Activated naive CD4-positive, alpha-beta T cell treated with anti-CD3 and anti-CD28 coated beads, Interleukin-2, amount 50 U/mL, for 24 hours (primary cell): ENCODE results near the gene GGN.

Source experiments
- H3K27ac Mint-ChIP-seq: one replicate; pipeline ENCODE4 v1.8.0; 2021; ENCODE audit warnings: mild to moderate bottlenecking, mixed read lengths
- H3K27me3 Mint-ChIP-seq: one replicate; pipeline ENCODE4 v1.8.0; 2021; ENCODE audit warnings: mixed read lengths
- H3K36me3 Mint-ChIP-seq: one replicate; pipeline ENCODE4 v1.8.0; 2021; ENCODE audit warnings: mixed read lengths
- H3K4me1 Mint-ChIP-seq: one replicate; pipeline ENCODE4 v1.8.0; 2021; ENCODE audit warnings: mixed read lengths
- H3K4me3 Mint-ChIP-seq: one replicate; pipeline ENCODE4 v1.8.0; 2021; ENCODE audit warnings: mild to moderate bottlenecking, mixed read lengths
- H3K9me3 Mint-ChIP-seq: one replicate; pipeline ENCODE4 v1.8.0; 2021; ENCODE audit warnings: mixed read lengths

The GGN gene

DNA sequence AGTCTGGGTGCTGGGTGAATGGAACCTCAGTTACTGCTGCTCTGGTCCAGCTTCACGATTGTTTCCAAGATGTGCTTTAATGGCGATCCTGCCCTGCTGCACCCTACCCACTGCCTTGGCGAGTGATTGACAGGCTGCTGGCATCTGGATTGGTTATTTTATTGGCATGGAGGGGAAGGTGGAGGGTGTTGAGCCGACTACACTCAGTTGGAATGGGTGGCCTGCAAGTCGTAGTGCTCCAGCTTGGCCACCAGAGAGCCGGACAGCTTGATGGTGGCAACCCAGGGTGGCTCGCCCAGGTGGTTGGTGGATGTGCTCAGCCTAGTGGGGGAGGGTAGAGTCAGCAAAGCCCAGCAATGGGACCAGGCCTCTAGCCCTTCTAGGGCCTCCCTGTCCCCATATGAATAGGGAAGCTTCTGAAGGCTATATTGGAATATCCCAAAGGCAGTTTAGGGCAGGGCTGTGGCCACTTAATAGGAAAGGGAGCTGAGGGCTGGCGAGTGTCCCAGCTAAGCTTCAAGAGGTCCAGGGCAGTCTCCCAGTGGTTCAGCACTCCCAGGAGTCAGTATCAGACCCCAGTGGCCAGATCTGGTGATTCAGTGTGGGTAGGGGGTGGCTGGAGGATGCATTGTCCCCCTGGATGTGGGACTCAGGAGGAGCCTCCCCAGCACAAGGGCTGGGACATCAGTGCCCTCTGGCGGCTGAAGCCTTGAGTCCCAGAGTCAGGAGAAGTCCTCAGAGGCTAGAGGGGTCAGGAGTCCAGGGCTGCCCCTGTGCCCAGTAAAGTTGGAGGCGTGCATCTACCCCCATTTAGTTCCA, 3.4 kb downstream of the GGN start:
- H3K4me1 Mint-ChIP-seq = peaks cover 21% of the 10 kb centered on the region
- no peak overlapping the region for H3K27ac Mint-ChIP-seq
- H3K27me3 Mint-ChIP-seq = peaks cover 5% of the 10 kb centered on the region
- H3K4me3 Mint-ChIP-seq = no peak overlapping the region
- H3K36me3 Mint-ChIP-seq = peaks cover 31% of the 10 kb centered on the region
- no peaks in the 10 kb centered on the region for H3K9me3 Mint-ChIP-seq

DNA sequence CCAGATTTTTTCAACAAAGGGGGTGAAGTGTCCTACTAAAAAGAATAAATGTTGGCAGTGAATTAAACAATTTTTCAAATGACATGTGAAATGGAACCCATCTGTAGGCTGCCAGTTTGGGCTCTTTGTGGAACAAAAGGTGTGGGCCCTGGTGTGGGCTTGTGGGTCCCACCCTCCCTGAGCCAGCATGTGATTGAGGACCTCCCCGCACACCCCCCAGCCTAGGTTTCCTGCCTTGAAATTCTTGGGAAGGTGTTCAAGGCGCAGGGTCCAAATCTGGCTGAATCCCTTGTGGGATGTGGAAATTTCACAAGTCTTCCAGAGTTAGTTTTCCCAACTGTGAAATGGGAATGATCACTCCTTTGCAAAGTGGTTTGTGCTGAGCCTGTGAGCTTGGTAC, 4.1 kb downstream of the GGN start:
- H3K9me3 Mint-ChIP-seq = no peaks in the 10 kb centered on the region
- no peak overlapping the region for H3K27ac Mint-ChIP-seq
- H3K27me3 Mint-ChIP-seq = peaks cover 5% of the 10 kb centered on the region
- peaks cover 21% of the 10 kb centered on the region for H3K4me1 Mint-ChIP-seq
- H3K36me3 Mint-ChIP-seq = peaks cover 32% of the 10 kb centered on the region
- no peak overlapping the region for H3K4me3 Mint-ChIP-seq

DNA sequence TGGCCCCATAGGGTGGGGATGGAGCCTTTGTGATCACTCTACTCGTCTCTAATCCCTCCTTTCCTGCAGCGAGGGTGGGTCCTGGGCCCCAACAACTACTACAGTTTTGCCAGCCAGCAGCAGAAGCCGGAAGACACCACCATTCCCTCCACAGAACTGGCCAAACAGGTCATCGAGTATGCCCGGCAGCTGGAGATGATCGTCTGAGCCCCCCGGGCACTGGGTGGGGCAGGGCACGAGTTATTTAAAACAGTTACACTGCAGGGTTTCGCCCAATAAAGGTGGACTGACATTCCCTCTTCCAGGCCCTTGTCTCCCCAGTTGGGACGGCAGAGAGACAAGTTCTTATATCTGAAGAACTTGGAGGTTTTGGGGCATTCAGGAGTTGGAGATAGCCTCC, 4.7 kb downstream of the GGN start:
- H3K36me3 Mint-ChIP-seq = peaks cover 32% of the 10 kb centered on the region
- H3K9me3 Mint-ChIP-seq = no peaks in the 10 kb centered on the region
- H3K4me3 Mint-ChIP-seq = no peak overlapping the region
- peaks cover 5% of the 10 kb centered on the region for H3K27me3 Mint-ChIP-seq
- peaks cover 19% of the 10 kb centered on the region for H3K4me1 Mint-ChIP-seq
- no peak overlapping the region for H3K27ac Mint-ChIP-seq

DNA sequence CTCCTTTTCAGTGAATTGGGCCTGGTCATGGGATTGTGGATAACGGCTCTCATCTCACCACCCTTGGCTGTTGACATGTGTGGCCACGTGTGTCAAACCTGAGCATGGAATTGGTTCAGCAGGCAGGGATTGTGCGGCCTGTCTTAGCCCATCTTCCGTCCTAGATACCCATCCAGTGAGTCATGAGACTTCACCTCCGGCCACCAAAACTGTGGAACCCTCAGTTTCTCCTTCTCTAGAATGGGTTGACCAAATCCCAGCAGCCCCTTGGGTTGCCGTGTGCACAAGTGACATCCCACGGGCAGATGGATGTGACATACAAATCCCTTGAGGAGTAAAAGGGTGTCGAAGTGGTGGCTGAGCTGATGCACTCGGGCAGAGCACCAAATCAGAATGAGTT, 6.7 kb downstream of the GGN start:
- Mint-ChIP-seq H3K27ac (no peak overlapping the region), H3K4me1 (peaks cover 17% of the 10 kb centered on the region), H3K27me3 (no peaks in the 10 kb centered on the region), H3K4me3 (no peak overlapping the region), H3K36me3 (peaks cover 32% of the 10 kb centered on the region), H3K9me3 (no peaks in the 10 kb centered on the region)

DNA sequence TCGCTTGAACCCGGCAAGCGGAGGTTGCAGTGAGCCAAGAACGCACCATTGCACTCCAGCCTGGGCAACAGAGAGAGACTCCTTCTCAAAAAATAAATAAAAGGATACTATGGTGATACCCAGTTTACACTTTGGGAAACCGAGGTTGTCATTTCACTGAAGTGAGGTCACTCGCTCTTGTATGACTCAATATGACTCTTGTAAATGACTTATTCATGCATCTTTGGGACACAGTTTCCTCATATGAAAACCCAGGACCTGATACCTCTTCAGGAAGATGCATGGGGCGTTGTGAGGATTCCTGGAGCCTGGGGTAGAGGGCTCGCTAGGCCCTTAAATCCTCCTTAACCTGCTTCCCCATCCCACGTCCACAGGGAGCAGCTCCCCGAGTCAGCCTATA, 9.0 kb downstream of the GGN start:
- no peaks in the 10 kb centered on the region for H3K27me3 Mint-ChIP-seq
- H3K36me3 Mint-ChIP-seq = peaks cover 37% of the 10 kb centered on the region
- no peak overlapping the region for H3K27ac Mint-ChIP-seq
- H3K4me3 Mint-ChIP-seq = no peak overlapping the region
- H3K9me3 Mint-ChIP-seq = no peaks in the 10 kb centered on the region
- H3K4me1 Mint-ChIP-seq = peaks cover 32% of the 10 kb centered on the region

DNA sequence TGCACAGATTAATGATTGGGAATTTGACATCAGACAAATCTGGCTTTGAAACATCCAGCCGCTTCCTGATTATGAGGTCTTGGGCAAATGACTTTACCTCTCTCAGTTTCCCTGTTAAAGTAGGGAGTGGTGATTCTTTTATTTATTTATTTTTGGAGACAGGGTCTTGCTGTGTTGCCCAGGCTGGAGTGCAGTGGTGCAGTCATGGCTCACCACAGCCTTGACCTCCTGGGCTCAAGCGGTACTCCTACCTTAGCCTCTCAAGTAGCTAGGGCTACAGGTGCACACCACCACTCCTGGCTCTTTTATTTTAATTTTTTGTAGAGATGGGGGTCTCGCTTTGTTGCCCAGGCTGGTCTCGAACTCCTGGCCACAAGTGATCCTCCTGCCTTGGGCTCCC, 10.8 kb downstream of the GGN start:
- Mint-ChIP-seq H3K27ac (no peak overlapping the region), H3K9me3 (no peaks in the 10 kb centered on the region), H3K36me3 (peaks cover 31% of the 10 kb centered on the region), H3K27me3 (no peaks in the 10 kb centered on the region), H3K4me1 (peaks cover 32% of the 10 kb centered on the region), H3K4me3 (peak overlapping the region; percentile 98)

DNA sequence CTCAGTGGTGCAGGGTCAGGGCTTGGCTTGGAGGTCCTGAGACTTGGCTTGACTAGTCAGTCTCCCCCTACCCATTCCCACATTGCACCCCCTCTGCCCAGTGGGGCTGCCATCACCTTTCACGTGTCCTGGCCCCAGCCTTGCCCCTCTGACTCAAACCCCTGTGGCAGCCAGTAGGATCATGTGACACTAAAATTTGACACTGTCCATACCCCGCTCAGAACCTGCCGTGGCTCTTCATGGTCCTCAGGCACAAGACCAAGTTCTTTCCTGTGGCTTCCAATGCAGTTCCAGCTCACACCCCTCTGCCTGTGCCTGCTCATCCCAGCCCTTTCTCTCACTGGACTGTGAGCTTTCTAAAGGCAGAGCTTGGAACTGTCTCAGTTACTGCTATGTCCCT, 11.3 kb downstream of the GGN start:
- Mint-ChIP-seq H3K27ac (no peak overlapping the region), H3K36me3 (peaks cover 26% of the 10 kb centered on the region), H3K9me3 (no peaks in the 10 kb centered on the region), H3K4me3 (peak overlapping the region; percentile 98), H3K4me1 (peaks cover 32% of the 10 kb centered on the region), H3K27me3 (no peaks in the 10 kb centered on the region)

DNA sequence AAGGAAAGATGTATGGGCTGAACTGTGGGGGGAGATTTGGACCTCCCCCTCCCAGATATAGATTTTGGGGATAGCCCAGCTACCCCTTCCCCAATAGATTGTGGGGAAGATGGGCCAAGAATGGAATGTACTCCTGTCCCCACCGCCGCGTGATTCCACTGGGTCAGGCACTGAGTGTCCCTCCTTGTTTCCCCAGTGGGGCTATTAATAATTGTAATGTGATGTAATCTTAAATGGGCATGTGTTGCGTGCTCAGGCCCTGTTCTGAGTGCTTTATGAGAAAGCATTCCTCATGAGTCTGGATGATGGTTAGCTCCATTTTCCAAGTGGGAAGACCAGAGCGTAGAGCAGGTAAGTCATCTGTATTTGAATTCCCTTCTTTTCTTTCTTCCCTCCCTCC, 12.1 kb downstream of the GGN start:
- H3K4me3 Mint-ChIP-seq = peak overlapping the region; percentile 98
- H3K4me1 Mint-ChIP-seq = peaks cover 32% of the 10 kb centered on the region
- H3K27me3 Mint-ChIP-seq = peaks cover 1% of the 10 kb centered on the region
- H3K9me3 Mint-ChIP-seq = no peaks in the 10 kb centered on the region
- peaks cover 20% of the 10 kb centered on the region for H3K36me3 Mint-ChIP-seq
- no peak overlapping the region for H3K27ac Mint-ChIP-seq

DNA sequence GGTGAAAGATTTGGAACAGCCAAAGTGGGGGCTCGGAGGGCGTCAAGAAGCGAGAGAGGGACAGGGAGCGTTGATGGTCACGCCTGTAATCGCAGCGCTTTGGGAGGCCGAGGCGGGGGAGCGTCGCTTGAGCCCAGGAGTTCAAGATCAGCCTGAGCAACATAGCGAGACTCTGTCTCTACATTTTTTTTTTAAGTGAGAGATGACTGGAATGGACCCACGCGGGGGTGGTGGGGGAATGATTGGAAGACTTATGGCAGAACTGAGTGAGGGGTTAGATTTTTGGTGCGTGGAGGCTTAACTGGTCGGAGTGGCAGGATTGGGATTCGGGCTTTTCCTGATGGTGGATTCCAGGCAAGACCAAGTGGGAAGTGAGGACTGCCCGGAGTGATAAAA, 12.7 kb downstream of the GGN start:
- Mint-ChIP-seq H3K9me3 (no peaks in the 10 kb centered on the region), H3K4me1 (peaks cover 32% of the 10 kb centered on the region), H3K27me3 (peaks cover 1% of the 10 kb centered on the region), H3K27ac (peak overlapping the region; percentile 100), H3K36me3 (peaks cover 16% of the 10 kb centered on the region), H3K4me3 (peak overlapping the region; percentile 98)

DNA sequence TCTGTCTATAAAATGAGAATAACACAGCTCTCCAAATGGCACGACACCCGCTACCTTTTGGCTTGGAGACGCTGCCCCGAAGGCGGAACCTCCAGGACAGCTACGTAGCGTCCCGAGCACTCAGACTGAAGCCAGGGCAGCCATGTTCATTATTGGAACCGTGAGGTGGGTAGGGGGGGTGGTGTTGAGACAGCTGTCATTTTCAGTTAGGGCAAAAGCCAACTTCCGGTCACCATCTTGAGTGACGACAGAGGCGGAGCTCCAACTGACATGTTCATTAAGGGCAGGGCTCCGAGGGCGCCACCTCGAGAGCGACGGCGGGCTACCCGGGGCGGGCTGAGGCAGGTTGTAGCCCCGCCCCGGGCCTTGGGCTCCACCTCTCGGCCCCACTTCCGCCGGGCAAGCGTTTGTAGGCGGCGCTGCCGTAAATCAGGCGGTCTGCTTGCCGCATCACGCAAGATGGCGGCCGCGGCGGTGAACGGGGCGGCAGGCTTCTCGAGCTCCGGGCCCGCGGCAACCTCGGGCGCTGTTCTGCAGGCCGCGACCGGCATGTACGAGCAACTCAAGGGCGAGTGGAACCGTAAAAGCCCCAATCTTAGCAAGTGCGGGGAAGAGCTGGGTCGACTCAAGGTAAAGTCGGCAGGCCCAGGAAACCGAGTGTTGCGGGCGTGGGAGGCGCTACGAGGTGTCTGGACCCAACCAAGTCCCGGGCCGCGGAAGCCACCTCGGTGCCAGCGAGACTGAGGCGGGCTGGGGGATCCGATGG, 13.3 kb downstream of the GGN start, which contains the start of gene PSMD8:
TSS of gene PSMD8 (plus strand) at position 240 of the 766 bp plus-strand sequence. CDS start at position 271, 31 bp downstream.
- peaks cover 30% of the 10 kb centered on the region for H3K4me1 Mint-ChIP-seq
- peak within 1 kb of the TSS; percentile 100 for H3K27ac Mint-ChIP-seq
- H3K4me3 Mint-ChIP-seq = peak within 1 kb of the TSS; percentile 98
- no peaks in the 10 kb centered on the region for H3K9me3 Mint-ChIP-seq
- H3K27me3 Mint-ChIP-seq = peaks cover 2% of the 10 kb centered on the region
- H3K36me3 Mint-ChIP-seq = peaks cover 14% of the 10 kb centered on the region

DNA sequence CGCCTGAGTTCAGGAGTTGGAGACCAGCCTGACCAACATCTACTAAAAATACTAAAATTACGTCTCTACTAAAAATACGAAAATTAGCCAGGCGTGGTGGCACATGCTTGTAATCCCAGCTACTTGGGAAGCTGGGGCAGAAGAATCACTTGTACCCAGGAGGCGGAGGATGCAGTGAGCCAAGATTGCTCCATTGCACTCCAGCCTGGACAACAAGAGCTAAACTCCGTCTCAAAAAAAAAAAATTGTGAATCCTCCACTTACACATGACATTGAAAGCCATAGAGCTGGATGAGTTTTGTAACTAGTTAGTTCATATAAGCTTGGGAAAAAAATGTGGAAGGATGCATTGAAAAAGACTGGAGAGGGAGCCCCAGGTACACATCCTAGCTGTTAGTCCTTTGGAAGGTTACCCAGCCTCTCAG, 13.9 kb downstream of the GGN start:
- H3K27ac Mint-ChIP-seq = peak overlapping the region; percentile 100
- H3K4me3 Mint-ChIP-seq = peak overlapping the region; percentile 98
- H3K9me3 Mint-ChIP-seq = no peaks in the 10 kb centered on the region
- peaks cover 4% of the 10 kb centered on the region for H3K27me3 Mint-ChIP-seq
- H3K36me3 Mint-ChIP-seq = peaks cover 12% of the 10 kb centered on the region
- H3K4me1 Mint-ChIP-seq = peaks cover 28% of the 10 kb centered on the region

DNA sequence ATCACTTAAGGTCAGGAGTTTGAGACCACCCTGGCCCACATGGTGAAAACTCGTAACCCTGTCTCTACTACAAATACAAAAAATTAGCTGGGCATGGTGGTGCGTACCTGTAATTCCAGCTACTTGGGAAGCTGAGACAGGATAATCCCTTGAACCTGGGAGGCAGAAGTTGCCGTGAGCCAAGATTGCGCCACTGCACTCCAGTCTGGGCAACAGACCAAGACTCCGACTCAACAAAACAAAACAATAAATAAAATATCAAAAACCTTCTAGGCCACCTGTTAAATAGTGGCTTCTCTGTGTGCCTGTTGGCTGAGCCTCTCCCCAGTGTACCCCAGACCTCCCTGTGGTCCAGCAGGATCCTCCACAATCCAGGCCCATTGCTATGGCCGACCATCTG, 16.8 kb downstream of the GGN start:
- Mint-ChIP-seq H3K36me3 (peaks cover 9% of the 10 kb centered on the region), H3K4me3 (no peak overlapping the region), H3K9me3 (no peaks in the 10 kb centered on the region), H3K27me3 (peaks cover 6% of the 10 kb centered on the region), H3K27ac (no peak overlapping the region), H3K4me1 (peaks cover 20% of the 10 kb centered on the region)

DNA sequence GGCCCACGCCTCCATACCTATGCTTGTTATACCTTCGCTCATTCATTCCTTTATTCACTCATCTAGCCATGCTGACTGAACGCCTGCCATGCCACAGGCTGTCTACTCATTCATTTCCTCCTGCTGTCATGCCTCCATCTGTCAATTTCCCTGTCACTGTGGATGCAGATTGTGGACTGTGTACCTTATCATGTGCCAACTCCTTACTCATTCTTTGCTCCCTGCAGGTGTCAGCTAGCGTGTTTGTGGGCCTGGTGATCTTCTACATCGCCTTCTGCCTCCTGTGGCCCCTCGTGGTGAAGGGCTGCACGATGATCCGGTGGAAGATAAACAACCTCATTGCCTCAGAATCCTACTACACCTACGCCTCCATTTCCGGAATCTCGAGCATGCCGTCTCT, 17.5 kb downstream of the GGN start:
- Mint-ChIP-seq H3K27me3 (peaks cover 6% of the 10 kb centered on the region), H3K9me3 (no peaks in the 10 kb centered on the region), H3K27ac (no peak overlapping the region), H3K4me1 (peaks cover 12% of the 10 kb centered on the region), H3K36me3 (peaks cover 8% of the 10 kb centered on the region), H3K4me3 (no peak overlapping the region)

DNA sequence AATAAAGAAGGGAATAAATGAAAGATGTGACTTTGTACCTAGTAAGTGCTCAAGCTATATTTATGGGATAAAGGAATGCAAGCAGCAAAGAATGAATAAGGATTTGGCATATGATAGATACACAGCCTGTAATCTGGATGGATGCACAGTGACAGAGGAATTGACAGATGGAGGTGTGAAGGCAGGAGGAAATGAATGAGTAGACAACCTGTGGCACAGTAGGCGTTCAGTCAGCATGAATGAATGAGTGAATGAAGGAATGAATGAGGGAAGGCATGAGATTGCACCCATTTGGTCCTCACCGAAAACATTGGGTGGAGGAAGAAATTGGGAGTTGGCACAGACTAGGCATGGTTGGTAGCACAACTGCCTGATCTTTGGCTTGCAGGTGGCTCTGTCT, 18.2 kb downstream of the GGN start:
- peaks cover 6% of the 10 kb centered on the region for H3K27me3 Mint-ChIP-seq
- H3K4me1 Mint-ChIP-seq = peaks cover 5% of the 10 kb centered on the region
- H3K9me3 Mint-ChIP-seq = no peaks in the 10 kb centered on the region
- H3K27ac Mint-ChIP-seq = no peak overlapping the region
- H3K36me3 Mint-ChIP-seq = peaks cover under 1% of the 10 kb centered on the region
- H3K4me3 Mint-ChIP-seq = no peak overlapping the region

DNA sequence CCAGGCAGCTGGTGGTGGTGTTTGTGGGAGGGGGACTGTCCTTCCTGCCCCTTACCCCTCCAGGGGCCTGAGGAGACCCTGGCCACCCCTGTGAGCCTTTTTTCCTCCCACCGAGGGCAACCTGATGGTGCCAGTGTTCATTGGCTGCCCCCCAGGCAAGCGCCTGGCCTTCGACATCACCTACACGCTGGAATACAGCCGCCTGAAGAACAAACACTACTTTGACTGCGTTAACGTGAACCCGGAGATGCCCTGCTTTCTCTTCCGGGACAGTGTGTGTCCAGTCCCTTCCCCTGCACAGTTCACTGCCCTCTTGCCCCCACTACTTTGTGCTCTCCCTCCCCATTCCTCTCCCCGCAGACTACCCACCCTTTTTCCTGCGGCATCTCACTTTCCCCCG, 20.8 kb downstream of the GGN start:
- Mint-ChIP-seq H3K4me1 (peaks cover 9% of the 10 kb centered on the region), H3K9me3 (no peaks in the 10 kb centered on the region), H3K36me3 (no peaks in the 10 kb centered on the region), H3K4me3 (no peak overlapping the region), H3K27ac (no peak overlapping the region), H3K27me3 (peaks cover 6% of the 10 kb centered on the region)
